ENCODE measurements around the gene TDRD10.

The TDRD10 gene

DNA sequence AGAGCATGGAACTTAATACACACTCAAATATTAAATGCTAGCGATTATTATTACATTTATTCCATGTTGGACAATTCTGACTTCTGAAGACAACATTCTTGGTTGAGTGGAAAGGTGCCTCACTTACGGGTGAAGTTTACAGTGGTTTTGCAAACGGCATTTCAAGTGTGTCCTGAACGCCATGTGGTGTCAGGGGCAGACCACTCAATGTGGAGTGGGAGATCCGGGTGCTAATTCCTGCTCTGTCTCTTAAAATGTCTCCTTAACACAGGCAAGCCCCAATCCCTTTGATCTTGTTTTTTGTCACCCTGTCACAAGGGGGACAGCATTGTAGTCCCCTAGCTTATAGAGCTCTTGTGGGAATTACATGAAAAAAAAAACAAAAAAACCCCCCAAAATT, 5.6 kb upstream of the TDRD10 start:
- Histone ChIP-seq H3K79me2 (ENCODE audit: low read length) (no peaks in the 10 kb centered on the region), H3K9me2 (replicated peaks; ENCODE audit: insufficient read depth, low read length) (no peaks in the 10 kb centered on the region), H3K9me3 (replicated peaks; ENCODE audit: insufficient read depth, low read length) (no peaks in the 10 kb centered on the region), H3K27me3 (replicated peaks; ENCODE audit: insufficient read depth, low read length) (peaks cover 8% of the 10 kb centered on the region; the same call in 1 of the 2 replicates), H3K36me3 (replicated peaks; ENCODE audit: insufficient read depth, low read length) (no peaks in the 10 kb centered on the region), H3K9ac (ENCODE audit: low read length) (no peak overlapping the region), H2AFZ (ENCODE audit: low read length) (no peak overlapping the region), H3K27ac (ENCODE audit: low read length) (no peak overlapping the region), H3K4me3 (ENCODE audit: low read length) (no peak overlapping the region), H3F3A (ENCODE audit: insufficient read depth, low read length) (peaks cover 11% of the 10 kb centered on the region; the same call in 1 of the 2 replicates), H4K20me1 (ENCODE audit: insufficient read depth, low read length) (no peaks in the 10 kb centered on the region), H3K4me1 (ENCODE audit: low read length) (peaks cover 21% of the 10 kb centered on the region), H3K4me2 (ENCODE audit: low read depth, low read length) (no peak overlapping the region)
- no peak for TF ChIP-seq EZH2 (optimal IDR thresholded peaks at IDR 0.05; ENCODE audit: low read depth, low read length)
- TF ChIP-seq, protein P1, sequence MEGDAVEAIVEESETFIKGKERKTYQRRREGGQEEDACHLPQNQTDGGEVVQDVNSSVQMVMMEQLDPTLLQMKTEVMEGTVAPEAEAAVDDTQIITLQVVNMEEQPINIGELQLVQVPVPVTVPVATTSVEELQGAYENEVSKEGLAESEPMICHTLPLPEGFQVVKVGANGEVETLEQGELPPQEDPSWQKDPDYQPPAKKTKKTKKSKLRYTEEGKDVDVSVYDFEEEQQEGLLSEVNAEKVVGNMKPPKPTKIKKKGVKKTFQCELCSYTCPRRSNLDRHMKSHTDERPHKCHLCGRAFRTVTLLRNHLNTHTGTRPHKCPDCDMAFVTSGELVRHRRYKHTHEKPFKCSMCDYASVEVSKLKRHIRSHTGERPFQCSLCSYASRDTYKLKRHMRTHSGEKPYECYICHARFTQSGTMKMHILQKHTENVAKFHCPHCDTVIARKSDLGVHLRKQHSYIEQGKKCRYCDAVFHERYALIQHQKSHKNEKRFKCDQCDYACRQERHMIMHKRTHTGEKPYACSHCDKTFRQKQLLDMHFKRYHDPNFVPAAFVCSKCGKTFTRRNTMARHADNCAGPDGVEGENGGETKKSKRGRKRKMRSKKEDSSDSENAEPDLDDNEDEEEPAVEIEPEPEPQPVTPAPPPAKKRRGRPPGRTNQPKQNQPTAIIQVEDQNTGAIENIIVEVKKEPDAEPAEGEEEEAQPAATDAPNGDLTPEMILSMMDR (IDR thresholded peaks at IDR 0.05; ENCODE audit: low read length) = no peak
- TF ChIP-seq EZH2phosphoT487 (IDR thresholded peaks at IDR 0.05; ENCODE audit: low read length) = no peak
- no peak for DNase-seq

DNA sequence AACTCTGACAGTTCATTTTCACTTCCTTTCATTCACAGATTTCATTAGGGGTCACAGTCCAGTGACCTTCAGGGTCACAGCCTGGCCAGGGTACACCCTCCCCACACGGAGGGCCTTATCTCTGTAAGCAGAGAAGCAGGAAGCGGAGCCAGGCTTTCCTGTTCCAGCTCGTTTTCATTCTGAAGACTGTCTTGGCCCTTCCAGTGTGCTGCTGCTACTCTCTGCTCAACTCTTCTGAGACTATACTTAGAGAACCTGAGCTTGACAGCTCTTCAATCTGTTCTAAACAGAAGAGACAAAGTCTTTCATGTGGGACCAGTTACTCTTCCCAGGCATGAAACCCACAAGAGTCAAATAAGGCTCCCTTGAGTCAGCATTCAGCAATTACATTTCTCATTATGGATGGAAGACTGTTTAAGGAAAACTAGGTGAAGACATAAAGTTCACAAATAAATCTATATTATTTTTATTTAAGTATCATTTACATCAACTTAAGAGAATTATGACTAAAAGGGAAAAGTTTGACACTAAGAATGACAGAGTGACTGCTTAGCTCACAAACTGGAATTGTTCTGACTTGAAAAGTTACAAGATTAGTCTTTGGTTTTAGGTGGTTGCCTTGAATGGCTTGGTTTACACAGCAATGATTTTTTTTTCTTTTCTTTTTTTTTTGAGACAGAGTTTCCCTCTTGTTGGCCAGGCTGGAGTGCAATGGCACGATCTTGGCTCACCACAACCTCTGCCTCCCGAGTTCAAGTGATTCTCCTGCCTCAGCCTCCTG, 4.8 kb upstream of the TDRD10 start:
- peaks cover 11% of the 10 kb centered on the region; the same call in 1 of the 2 replicates for H3F3A ChIP-seq (ENCODE audit: insufficient read depth, low read length)
- no peak overlapping the region for H3K9ac ChIP-seq (ENCODE audit: low read length)
- no peaks in the 10 kb centered on the region for H4K20me1 ChIP-seq (ENCODE audit: insufficient read depth, low read length)
- H3K27me3 ChIP-seq (replicated peaks; ENCODE audit: insufficient read depth, low read length) = peaks cover 12% of the 10 kb centered on the region; the same call in 1 of the 2 replicates
- DNase-seq = peak; percentile 42
- H3K36me3 ChIP-seq (replicated peaks; ENCODE audit: insufficient read depth, low read length) = no peaks in the 10 kb centered on the region
- H3K4me1 ChIP-seq (ENCODE audit: low read length) = peaks cover 21% of the 10 kb centered on the region
- no peak overlapping the region for H3K4me3 ChIP-seq (ENCODE audit: low read length)
- no peaks in the 10 kb centered on the region for H3K9me3 ChIP-seq (replicated peaks; ENCODE audit: insufficient read depth, low read length)
- H3K9me2 ChIP-seq (replicated peaks; ENCODE audit: insufficient read depth, low read length) = no peaks in the 10 kb centered on the region
- H3K27ac ChIP-seq (ENCODE audit: low read length) = peak overlapping the region; percentile 29; the same call in 1 of the 2 replicates
- peak overlapping the region; percentile 10 for H3K4me2 ChIP-seq (ENCODE audit: low read depth, low read length)
- H2AFZ ChIP-seq (ENCODE audit: low read length) = peak overlapping the region; percentile 58; the same call in 1 of the 2 replicates
- TF ChIP-seq EZH2 (optimal IDR thresholded peaks at IDR 0.05; ENCODE audit: low read depth, low read length) (no peak), EZH2phosphoT487 (IDR thresholded peaks at IDR 0.05; ENCODE audit: low read length) (no peak)
- TF ChIP-seq, protein P1 (IDR thresholded peaks at IDR 0.05; ENCODE audit: low read length) = no peak
- H3K79me2 ChIP-seq (ENCODE audit: low read length) = no peaks in the 10 kb centered on the region

GRCh38 chr1:154499446-154499845, 2.6 kb upstream of the TDRD10 start:
- Histone ChIP-seq H3F3A (ENCODE audit: insufficient read depth, low read length) (peaks cover 11% of the 10 kb centered on the region; the same call in 1 of the 2 replicates), H3K27ac (ENCODE audit: low read length) (no peak overlapping the region), H3K9me2 (replicated peaks; ENCODE audit: insufficient read depth, low read length) (no peaks in the 10 kb centered on the region), H3K4me2 (ENCODE audit: low read depth, low read length) (no peak overlapping the region), H3K9me3 (replicated peaks; ENCODE audit: insufficient read depth, low read length) (no peaks in the 10 kb centered on the region), H3K4me1 (ENCODE audit: low read length) (peaks cover 11% of the 10 kb centered on the region), H3K27me3 (replicated peaks; ENCODE audit: insufficient read depth, low read length) (peaks cover 12% of the 10 kb centered on the region; the same call in 1 of the 2 replicates), H3K9ac (ENCODE audit: low read length) (no peak overlapping the region), H3K79me2 (ENCODE audit: low read length) (no peaks in the 10 kb centered on the region), H3K4me3 (ENCODE audit: low read length) (no peak overlapping the region), H4K20me1 (ENCODE audit: insufficient read depth, low read length) (no peaks in the 10 kb centered on the region), H3K36me3 (replicated peaks; ENCODE audit: insufficient read depth, low read length) (no peaks in the 10 kb centered on the region), H2AFZ (ENCODE audit: low read length) (no peak overlapping the region)
- DNase-seq = no peak
- TF ChIP-seq, protein P1 (IDR thresholded peaks at IDR 0.05; ENCODE audit: low read length) = no peak
- TF ChIP-seq EZH2phosphoT487 (IDR thresholded peaks at IDR 0.05; ENCODE audit: low read length) (no peak), EZH2 (optimal IDR thresholded peaks at IDR 0.05; ENCODE audit: low read depth, low read length) (no peak)

All from MM.1S (cell line).